Testis (tissue), 2 donors: ENCODE results near the gene FBXL13.

ENCODE experiments used
- CTCF ChIP-seq, 3 experiments: fragments of 450-650 bp in 2 of 3; fragments of 200-600 bp in 1 of 3; sonication (generic) in 1 of 3; IDR thresholded peaks; one replicate each; pipeline ENCODE4 v1.5.1; 2016 to 2019; ENCODE audit warnings: antibody characterized with exemption in 3 of 3, mild to moderate bottlenecking in 2 of 3, moderate library complexity in 1 of 3
- POLR2A ChIP-seq: fragments of 450-650 bp; IDR thresholded peaks from one replicate; pipeline ENCODE4 v1.6.1; 2017; ENCODE audit warnings: antibody characterized with exemption, mild to moderate bottlenecking, moderate library complexity

GRCh38 chr7:102944241-102944640 lies 130.4 kb downstream of the FBXL13 start:
- TF ChIP-seq CTCF (IDR thresholded peaks at IDR 0.05) (no peak), POLR2A (no peak)
